ENCODE measurements around the gene HMGCS1.

DNA sequence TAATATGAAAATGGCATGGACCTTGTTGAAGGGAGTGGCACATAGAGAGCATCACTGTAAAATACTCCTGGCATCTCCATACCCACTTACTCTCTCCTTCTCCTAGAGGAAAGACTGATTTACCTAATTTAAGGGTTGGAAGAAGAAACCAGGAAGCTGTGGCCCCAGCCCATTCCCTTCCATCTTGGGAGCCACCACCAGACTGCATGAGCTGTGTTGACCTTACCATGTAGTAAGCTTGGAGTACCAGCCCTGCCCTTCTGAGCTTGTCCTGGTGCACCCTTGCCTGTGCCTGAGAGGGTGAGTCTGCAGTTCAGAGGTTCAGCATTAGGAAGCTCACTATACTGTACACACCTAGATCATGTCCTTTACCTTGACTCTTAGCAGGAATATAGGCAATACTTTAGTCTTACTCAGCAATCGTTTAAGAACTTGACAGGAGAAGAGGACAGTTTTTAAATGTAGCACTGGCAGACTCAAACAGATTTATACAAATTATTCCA is 35.7 kb upstream of the HMGCS1 start:
- TF ChIP-seq, protein P1, sequence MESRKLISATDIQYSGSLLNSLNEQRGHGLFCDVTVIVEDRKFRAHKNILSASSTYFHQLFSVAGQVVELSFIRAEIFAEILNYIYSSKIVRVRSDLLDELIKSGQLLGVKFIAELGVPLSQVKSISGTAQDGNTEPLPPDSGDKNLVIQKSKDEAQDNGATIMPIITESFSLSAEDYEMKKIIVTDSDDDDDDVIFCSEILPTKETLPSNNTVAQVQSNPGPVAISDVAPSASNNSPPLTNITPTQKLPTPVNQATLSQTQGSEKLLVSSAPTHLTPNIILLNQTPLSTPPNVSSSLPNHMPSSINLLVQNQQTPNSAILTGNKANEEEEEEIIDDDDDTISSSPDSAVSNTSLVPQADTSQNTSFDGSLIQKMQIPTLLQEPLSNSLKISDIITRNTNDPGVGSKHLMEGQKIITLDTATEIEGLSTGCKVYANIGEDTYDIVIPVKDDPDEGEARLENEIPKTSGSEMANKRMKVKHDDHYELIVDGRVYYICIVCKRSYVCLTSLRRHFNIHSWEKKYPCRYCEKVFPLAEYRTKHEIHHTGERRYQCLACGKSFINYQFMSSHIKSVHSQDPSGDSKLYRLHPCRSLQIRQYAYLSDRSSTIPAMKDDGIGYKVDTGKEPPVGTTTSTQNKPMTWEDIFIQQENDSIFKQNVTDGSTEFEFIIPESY (IDR thresholded peaks at IDR 0.05; ENCODE audit: extremely low read depth, insufficient replicate concordance, low read length) = no peak
- TF ChIP-seq, protein P2, sequence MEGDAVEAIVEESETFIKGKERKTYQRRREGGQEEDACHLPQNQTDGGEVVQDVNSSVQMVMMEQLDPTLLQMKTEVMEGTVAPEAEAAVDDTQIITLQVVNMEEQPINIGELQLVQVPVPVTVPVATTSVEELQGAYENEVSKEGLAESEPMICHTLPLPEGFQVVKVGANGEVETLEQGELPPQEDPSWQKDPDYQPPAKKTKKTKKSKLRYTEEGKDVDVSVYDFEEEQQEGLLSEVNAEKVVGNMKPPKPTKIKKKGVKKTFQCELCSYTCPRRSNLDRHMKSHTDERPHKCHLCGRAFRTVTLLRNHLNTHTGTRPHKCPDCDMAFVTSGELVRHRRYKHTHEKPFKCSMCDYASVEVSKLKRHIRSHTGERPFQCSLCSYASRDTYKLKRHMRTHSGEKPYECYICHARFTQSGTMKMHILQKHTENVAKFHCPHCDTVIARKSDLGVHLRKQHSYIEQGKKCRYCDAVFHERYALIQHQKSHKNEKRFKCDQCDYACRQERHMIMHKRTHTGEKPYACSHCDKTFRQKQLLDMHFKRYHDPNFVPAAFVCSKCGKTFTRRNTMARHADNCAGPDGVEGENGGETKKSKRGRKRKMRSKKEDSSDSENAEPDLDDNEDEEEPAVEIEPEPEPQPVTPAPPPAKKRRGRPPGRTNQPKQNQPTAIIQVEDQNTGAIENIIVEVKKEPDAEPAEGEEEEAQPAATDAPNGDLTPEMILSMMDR (IDR thresholded peaks at IDR 0.05 in 2 of 3, conservative IDR thresholded peaks at IDR 0.05 in 1 of 3; ENCODE audit: borderline replicate concordance in 1 of 3, insufficient read depth in 1 of 3, low read depth in 2 of 3, low read length in 2 of 3) = no peak
- no peak for TF ChIP-seq RAD21 (IDR thresholded peaks at IDR 0.05; ENCODE audit: low read depth)
- no peak for TF ChIP-seq POLR2AphosphoS5 (IDR thresholded peaks at IDR 0.05; ENCODE audit: low read depth, low read length)
- no peak for TF ChIP-seq ZNF274 (IDR thresholded peaks at IDR 0.05; ENCODE audit: low read depth, low read length)

Measured in HCT116 (cell line).